HG03342 (cell line): ENCODE results near the gene GALNT12.

ENCODE experiments used
- ATAC-seq: cut with Tn5 transposase; IDR thresholded peaks from one replicate; pipeline ENCODE4 v1.9.1; 2021; ENCODE audit warnings: mild to moderate bottlenecking, moderate library complexity; ENCODE audit not compliant: unreplicated experiment

The GALNT12 gene

GRCh38 chr9:98899408-98900056 is 92.1 kb downstream of the GALNT12 start:
- no peak for ATAC-seq
